HFFc6 (cell line): ENCODE measurements around the gene HINT3. TPM values are rescaled to one million over a fixed set of nuclear protein-coding genes. Genes with fewer than 3 reads are reported as not detected.
"Not testable (repeated sequence)": the region's sequence is repeated elsewhere in the genome, so short reads cannot be mapped to it uniquely, and the experiment has no call there.

ENCODE experiments used
- DNase-seq: peaks from one replicate; pipeline ENCODE4 v3.0.0-alpha.2; 2018
- H3K27ac Mint-ChIP-seq: 2 replicates; pipeline ENCODE4 v1.8.0; 2020; ENCODE audit warnings: mild to moderate bottlenecking, mixed read lengths
- H3K27me3 Mint-ChIP-seq: 2 replicates; pipeline ENCODE4 v1.8.0; 2021; ENCODE audit warnings: mild to moderate bottlenecking, moderate library complexity, mixed read lengths; ENCODE audit not compliant: insufficient read depth
- H3K36me3 Mint-ChIP-seq: 2 replicates; pipeline ENCODE4 v1.8.0; 2021; ENCODE audit warnings: low read depth, mixed read lengths
- H3K4me1 Mint-ChIP-seq: 2 replicates; pipeline ENCODE4 v1.8.0; 2020; ENCODE audit warnings: low read depth, mixed read lengths
- H3K4me3 Mint-ChIP-seq: 2 replicates; pipeline ENCODE4 v1.8.0; 2020; ENCODE audit warnings: mild to moderate bottlenecking, moderate library complexity, mixed read lengths
- H3K9me3 Mint-ChIP-seq: 2 replicates; pipeline ENCODE4 v1.8.0; 2020; ENCODE audit warnings: mild to moderate bottlenecking, mixed read lengths
- total RNA-seq, 6 experiments: library from RNA; stranded (reverse); fragmentation: NEBNext Ultra II Directional; extraction: Animal tissue kit (Norgen Biotek cat#: 25700); gene quantifications; 2 replicates in 1 of 6; 3 replicates in 5 of 6; pipeline ENCODE4 v1.2.3, GENCODE V29; 2021
- TF ChIP-seq, protein P1 (sequence below): fragments of 200-600 bp; sonication (generic); IDR thresholded peaks from 2 replicates; pipeline ENCODE4 v1.5.0; 2021; ENCODE audit warnings: antibody characterized with exemption, mild to moderate bottlenecking

Gene HINT3
- total RNA-seq, 6 experiments from 2014 or later, result 11.0 to 14.4 (median 12.3) TPM

DNA sequence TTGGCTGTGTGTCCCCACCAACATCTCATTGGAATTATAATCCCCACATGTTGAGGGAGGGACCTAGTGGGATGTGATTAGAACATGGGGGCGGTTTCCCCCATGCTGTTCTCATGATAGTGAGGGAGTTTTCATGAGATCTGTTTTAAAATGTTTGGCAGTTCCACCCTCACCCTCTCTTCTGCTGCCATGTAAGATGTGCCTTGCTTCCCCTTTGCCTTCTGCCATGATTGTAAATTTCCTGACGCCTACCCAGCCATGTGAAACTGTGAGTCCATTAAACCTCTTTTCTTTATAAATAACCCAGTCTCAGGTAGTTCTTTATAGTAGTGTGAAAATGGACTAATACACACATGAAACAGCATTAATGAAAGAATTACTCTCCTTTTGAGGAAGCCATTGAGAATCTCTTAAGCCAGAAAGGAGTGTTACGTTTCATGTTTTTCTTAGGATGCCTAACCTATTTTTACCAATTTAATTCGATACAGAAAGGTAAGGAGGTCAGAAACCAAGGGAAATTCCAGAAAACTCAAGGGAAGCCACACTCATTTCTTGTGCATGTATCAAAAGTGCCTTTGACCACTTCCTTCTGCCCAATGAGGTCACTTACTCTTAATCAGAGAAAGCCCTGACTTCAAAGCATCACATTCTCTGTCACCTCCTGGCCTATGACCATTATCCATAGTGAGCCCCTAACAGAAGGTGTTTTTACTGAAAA lies 24.7 kb upstream of the HINT3 start:
- Mint-ChIP-seq H3K4me3 (no peak overlapping the region), H3K27me3 (no peaks in the 10 kb centered on the region; the same call in 1 of the 2 replicates), H3K27ac (peak overlapping the region; percentile 67), H3K36me3 (peaks cover 11% of the 10 kb centered on the region), H3K4me1 (peaks cover 30% of the 10 kb centered on the region), H3K9me3 (no peaks in the 10 kb centered on the region)
- DNase-seq, result no peak
- TF ChIP-seq, protein P1, sequence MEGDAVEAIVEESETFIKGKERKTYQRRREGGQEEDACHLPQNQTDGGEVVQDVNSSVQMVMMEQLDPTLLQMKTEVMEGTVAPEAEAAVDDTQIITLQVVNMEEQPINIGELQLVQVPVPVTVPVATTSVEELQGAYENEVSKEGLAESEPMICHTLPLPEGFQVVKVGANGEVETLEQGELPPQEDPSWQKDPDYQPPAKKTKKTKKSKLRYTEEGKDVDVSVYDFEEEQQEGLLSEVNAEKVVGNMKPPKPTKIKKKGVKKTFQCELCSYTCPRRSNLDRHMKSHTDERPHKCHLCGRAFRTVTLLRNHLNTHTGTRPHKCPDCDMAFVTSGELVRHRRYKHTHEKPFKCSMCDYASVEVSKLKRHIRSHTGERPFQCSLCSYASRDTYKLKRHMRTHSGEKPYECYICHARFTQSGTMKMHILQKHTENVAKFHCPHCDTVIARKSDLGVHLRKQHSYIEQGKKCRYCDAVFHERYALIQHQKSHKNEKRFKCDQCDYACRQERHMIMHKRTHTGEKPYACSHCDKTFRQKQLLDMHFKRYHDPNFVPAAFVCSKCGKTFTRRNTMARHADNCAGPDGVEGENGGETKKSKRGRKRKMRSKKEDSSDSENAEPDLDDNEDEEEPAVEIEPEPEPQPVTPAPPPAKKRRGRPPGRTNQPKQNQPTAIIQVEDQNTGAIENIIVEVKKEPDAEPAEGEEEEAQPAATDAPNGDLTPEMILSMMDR, result no peak

GRCh38 chr6:125932451-125932795 lies 24.1 kb upstream of the HINT3 start:
- no peaks in the 10 kb centered on the region for H3K9me3 Mint-ChIP-seq
- no peak for DNase-seq
- peaks cover 28% of the 10 kb centered on the region for H3K4me1 Mint-ChIP-seq
- H3K27ac Mint-ChIP-seq, result no peak overlapping the region
- H3K27me3 Mint-ChIP-seq, result no peaks in the 10 kb centered on the region; the same call in 1 of the 2 replicates
- H3K36me3 Mint-ChIP-seq, result peaks cover 11% of the 10 kb centered on the region
- TF ChIP-seq, protein P1, result no peak
- no peak overlapping the region for H3K4me3 Mint-ChIP-seq

GRCh38 chr6:125935520-125935919 lies 21.1 kb upstream of the HINT3 start:
- Mint-ChIP-seq H3K4me1 (peaks cover 43% of the 10 kb centered on the region), H3K36me3 (peaks cover 11% of the 10 kb centered on the region)
- not testable (repeated sequence) for DNase-seq, H3K4me3 Mint-ChIP-seq, H3K9me3 Mint-ChIP-seq, H3K27me3 Mint-ChIP-seq, H3K27ac Mint-ChIP-seq

- Mint-ChIP-seq H3K27me3 (no peaks in the 10 kb centered on the region), H3K27ac (peak overlapping the region; percentile 85; the same call in 1 of the 2 replicates)
Measured at GRCh38 chr6:125939026-125939425, 17.5 kb upstream of the HINT3 start.

DNA sequence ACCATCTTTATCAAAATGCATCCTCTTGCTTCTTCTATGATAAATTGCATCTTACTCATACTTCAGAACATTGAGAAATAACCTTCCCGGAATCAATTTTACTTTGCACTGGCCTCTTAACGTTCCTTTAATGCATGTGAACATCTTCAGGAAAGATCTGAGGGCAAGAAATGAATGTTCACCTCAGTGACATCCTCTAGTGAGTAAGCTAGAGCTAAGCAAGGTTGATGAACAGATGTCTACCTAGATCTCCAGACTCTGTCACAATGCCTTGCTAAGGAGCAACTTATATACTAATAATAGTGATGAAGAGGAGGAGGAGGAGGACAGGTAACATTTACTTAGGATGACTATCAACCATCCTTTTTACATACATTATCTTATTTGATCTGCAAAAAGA lies 16.8 kb upstream of the HINT3 start:
- peak overlapping the region; percentile 85 for H3K27ac Mint-ChIP-seq
- no peak for DNase-seq
- H3K4me1 Mint-ChIP-seq, result peaks cover 60% of the 10 kb centered on the region
- no peaks in the 10 kb centered on the region for H3K36me3 Mint-ChIP-seq
- H3K27me3 Mint-ChIP-seq, result no peaks in the 10 kb centered on the region
- H3K9me3 Mint-ChIP-seq, result no peaks in the 10 kb centered on the region
- TF ChIP-seq, protein P1, result no peak
- no peak overlapping the region for H3K4me3 Mint-ChIP-seq

More at GRCh38 chr6:125939026-125939425, 17.5 kb upstream of the HINT3 start:
- TF ChIP-seq, protein P1, result no peak
- no peaks in the 10 kb centered on the region for H3K36me3 Mint-ChIP-seq
- DNase-seq, result no peak
- H3K4me3 Mint-ChIP-seq, result no peak overlapping the region
- H3K9me3 Mint-ChIP-seq, result no peaks in the 10 kb centered on the region
- H3K4me1 Mint-ChIP-seq, result peaks cover 53% of the 10 kb centered on the region

DNA sequence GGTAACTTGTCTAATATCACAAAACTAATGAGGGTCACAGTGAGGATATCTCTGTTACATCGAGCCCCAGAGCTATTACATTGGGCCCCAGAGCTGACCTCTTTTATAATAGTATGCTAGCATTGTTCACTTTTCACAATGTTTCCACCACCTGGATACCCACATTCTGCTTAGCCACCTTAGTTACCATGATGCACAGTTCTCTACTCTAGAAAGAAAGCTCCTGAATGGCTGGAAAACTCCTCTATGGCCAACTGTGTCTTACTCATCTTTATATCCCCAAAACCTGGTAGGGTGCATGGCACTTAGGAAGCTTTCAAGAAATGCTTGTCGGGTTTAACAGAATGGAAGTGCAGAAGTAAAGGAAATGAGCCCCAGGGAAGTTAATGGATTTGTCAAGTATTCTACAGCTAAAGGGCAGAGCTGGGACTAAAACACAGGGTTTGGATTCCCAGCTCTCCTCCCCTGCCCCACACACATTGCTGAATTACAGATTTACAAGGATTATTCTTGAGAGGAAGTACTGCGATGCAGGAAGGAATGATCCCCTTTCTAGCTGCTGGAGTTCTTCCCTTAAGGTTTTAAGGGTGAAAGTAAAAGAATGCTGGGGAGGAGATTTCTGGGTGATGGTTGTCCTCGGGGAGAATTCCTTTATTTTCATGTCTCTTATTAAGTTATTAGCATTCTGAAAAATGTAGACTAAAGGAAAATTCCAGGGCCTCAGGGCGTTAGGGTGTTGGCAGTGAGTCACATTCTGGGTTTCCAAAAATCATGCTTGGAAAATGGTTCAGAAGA lies 16.1 kb upstream of the HINT3 start:
- H3K4me3 Mint-ChIP-seq, result peak overlapping the region; percentile 61
- H3K27me3 Mint-ChIP-seq, result no peaks in the 10 kb centered on the region
- TF ChIP-seq, protein P1, result no peak
- peaks cover 67% of the 10 kb centered on the region for H3K4me1 Mint-ChIP-seq
- peak overlapping the region; percentile 85 for H3K27ac Mint-ChIP-seq
- no peaks in the 10 kb centered on the region for H3K9me3 Mint-ChIP-seq
- DNase-seq, result peak; percentile 75
- H3K36me3 Mint-ChIP-seq, result no peaks in the 10 kb centered on the region
